Left ventricle myocardium superior (tissue), 1 donor: ENCODE data around the gene PPP2R2C. TPM values are rescaled to one million over a fixed set of nuclear protein-coding genes. Genes with fewer than 3 reads are reported as not detected.
A peak's percentile ranks its signal among the peaks of the same experiment; 100 is the strongest.

ENCODE experiments used
- ATAC-seq: fragments of 200-7000 bp; cut with Tn5 transposase; one replicate; pipeline ENCODE4 v1.9.1; 2020; ENCODE audit warnings: mild to moderate bottlenecking, moderate library complexity
- DNase-seq: peaks from one replicate; pipeline ENCODE4 v3.0.0-alpha.2; 2020
- intact Hi-C: fragments of 100-400 bp; cut with micrococcal nuclease; formaldehyde crosslinking; loops from one replicate; pipeline ENCODE4 v1.11.0; 2022
- total RNA-seq: library from RNA; stranded (reverse); fragmentation: NEBNext Ultra II Directional; extraction: Animal tissue kit (Norgen Biotek cat#: 25700); gene quantifications from one replicate; pipeline ENCODE4 v1.2.1, GENCODE V29; 2021
- donor health status: DM: no; HTN: yes; CAD: no; lungs with severe emphysema.

Gene PPP2R2C
- total RNA-seq, 1 donor from 2014 or later = 8.6 TPM

GRCh38 chr4:6308899-6309643 is 163.3 kb downstream of the PPP2R2C start:
- DNase-seq = peak; percentile 68
- intact Hi-C loops = no loop called here
- ATAC-seq = peak; percentile 88

DNA sequence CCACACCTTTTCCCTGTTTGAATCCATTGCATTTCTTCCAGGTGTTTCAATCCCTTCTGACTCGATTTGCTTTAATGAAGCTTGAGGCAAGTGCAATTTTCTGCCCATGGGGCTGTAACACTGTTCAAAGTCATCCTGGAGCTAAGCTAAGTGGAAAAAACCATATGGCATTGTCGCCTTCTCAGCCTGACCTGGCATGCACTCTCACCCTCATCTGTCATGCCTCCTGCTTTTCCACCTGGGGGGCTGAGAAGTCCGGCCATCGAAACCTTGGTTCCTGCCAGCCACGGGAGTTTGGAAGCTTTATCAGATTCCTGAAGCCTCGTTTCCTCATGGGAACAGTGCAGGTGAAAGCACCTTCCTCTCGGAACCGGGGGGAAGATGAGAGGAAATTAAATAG is 164.5 kb downstream of the PPP2R2C start:
- intact Hi-C loops = no loop called here
- no peak for ATAC-seq
- DNase-seq = no peak

GRCh38 chr4:6307230-6307629 is 165.2 kb downstream of the PPP2R2C start:
- ATAC-seq (no peak), DNase-seq (no peak)
- intact Hi-C loops = no loop called here

GRCh38 chr4:6306299-6306698 is 166.1 kb downstream of the PPP2R2C start:
- no peak for ATAC-seq
- no peak for DNase-seq
- intact Hi-C loops = no loop called here

DNA sequence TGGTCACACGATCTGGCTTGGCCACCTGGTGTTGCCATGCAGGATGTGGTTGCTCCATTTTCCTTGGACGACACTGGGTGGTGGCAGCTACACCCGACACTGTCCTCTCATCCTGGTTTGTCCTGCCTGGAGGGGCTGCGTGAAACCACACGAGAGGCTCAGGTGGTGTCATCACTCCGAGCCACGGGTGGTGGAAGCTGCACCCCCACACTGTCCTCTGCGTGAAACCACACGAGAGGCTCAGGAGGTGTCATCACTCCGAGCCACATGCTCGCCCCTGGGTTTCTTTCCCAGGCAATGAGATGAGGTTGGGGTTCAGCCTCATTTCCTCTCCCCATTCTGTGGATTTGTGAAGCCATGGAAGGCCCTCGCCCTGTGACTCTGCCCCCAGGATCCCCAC is 168.5 kb downstream of the PPP2R2C start:
- DNase-seq = no peak
- ATAC-seq = no peak
- intact Hi-C loops = no loop called here

- ATAC-seq = no peak
- intact Hi-C loops = no loop called here
- DNase-seq = no peak
These were observed 169.5 kb downstream of the PPP2R2C start for GRCh38 chr4:6302869-6303268.

DNA sequence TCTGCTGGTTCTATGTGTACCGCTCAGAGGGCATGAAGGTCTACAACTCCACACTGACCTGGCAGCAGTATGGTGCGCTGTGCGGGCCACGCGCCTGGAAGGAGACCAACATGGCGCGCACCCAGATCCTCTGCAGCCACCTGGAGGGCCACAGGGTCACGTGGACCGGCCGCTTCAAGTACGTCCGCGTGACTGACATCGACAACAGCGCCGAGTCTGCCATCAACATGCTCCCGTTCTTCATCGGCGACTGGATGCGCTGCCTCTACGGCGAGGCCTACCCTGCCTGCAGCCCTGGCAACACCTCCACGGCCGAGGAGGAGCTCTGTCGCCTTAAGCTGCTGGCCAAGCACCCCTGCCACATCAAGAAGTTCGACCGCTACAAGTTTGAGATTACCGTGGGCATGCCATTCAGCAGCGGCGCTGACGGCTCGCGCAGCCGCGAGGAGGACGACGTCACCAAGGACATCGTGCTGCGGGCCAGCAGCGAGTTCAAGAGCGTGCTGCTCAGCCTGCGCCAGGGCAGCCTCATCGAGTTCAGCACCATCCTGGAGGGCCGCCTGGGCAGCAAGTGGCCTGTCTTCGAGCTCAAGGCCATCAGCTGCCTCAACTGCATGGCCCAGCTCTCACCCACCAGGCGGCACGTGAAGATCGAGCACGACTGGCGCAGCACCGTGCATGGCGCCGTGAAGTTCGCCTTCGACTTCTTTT is 170.5 kb downstream of the PPP2R2C start:
- intact Hi-C loops = no loop called here
- no peak for DNase-seq

DNA sequence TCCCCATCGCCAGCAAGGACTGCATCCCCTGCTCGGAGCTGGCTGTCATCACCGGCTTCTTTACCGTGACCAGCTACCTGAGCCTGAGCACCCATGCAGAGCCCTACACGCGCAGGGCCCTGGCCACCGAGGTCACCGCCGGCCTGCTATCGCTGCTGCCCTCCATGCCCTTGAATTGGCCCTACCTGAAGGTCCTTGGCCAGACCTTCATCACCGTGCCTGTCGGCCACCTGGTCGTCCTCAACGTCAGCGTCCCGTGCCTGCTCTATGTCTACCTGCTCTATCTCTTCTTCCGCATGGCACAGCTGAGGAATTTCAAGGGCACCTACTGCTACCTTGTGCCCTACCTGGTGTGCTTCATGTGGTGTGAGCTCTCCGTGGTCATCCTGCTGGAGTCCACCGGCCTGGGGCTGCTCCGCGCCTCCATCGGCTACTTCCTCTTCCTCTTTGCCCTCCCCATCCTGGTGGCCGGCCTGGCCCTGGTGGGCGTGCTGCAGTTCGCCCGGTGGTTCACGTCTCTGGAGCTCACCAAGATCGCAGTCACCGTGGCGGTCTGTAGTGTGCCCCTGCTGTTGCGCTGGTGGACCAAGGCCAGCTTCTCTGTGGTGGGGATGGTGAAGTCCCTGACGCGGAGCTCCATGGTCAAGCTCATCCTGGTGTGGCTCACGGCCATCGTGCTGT is 171.2 kb downstream of the PPP2R2C start:
- intact Hi-C loops = no loop called here
- DNase-seq (no peak), ATAC-seq (no peak)

More for the DNA sequence above, 170.5 kb downstream of the PPP2R2C start:
- no peak for ATAC-seq

- DNase-seq (no peak), ATAC-seq (no peak)
- intact Hi-C loops = no loop called here
These were observed 172.1 kb downstream of the PPP2R2C start for GRCh38 chr4:6300359-6300758.

DNA sequence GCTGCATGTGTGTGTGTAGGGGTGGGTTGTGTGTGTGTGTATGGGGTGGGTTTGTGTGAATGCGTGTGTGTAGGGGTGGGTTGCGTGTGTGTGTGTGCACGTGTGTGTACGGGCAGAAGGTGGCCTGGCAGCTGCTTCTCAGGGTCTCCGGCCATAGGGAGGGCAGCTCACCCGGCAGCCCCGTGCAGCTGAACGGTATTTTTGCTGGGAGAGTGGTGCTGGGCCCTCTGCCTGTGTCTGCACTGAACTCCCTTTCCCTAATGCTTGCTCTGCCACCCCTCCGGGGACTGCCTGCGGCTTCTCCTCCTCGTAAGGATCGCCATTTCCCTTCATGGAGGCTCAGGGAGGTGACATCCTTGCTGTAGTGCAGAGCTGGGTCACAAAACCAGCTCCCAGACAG is 172.5 kb downstream of the PPP2R2C start:
- DNase-seq (no peak), ATAC-seq (no peak)
- intact Hi-C loops = no loop called here

DNA sequence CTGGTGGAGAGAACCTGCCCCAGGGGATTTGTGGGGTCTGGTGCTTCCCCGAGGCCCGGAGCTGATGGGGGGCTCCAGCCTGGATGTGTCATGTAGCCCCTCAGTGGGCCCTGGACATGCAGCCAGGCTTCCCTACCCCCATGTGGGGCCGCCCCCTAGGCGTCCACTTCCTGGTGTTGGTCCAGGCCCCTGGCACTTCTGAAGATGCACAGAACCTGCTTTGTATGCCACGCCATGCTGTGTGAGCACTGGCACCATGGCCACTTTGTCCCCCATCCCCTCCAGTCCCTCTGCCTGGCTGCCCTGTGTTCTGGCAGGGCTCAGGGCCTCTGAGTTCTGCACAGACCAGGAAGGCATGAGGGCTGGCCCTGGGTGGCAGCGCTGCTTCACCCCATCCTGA is 173.6 kb downstream of the PPP2R2C start:
- no peak for ATAC-seq
- DNase-seq = no peak
- intact Hi-C loops = no loop called here

GRCh38 chr4:6298035-6298434 is 174.4 kb downstream of the PPP2R2C start:
- intact Hi-C loops = no loop called here
- no peak for DNase-seq
- no peak for ATAC-seq

DNA sequence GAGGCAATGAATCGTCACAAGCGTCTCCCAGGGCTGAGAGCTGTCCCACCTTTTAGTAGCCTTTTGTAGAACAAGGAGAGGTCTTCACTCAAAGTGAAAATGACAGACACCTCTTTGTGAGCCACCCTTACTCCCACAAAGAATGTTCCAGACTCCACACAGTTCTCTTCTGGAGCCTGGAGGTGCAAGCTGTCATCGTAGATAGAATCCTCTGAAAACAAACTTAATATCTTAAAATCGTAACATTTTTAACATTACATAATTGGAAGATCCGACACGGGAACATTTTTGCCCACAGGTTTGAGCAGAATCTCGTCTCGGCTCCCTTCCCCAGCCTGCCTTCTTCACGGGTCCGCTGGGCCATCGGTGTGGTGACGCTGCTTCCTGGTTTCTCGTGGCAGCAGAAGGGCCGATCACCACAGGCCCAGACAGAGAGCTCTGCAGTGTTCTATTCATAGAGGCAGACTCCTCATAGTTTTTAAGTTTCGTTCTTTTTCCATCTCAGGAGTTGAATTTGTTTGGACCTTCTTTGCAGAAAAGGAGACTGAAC is 175.1 kb downstream of the PPP2R2C start:
- DNase-seq (no peak), ATAC-seq (no peak)
- intact Hi-C loops = no loop called here

- no peak for DNase-seq
- intact Hi-C loops = no loop called here
- no peak for ATAC-seq
These were observed 176.4 kb downstream of the PPP2R2C start for GRCh38 chr4:6296026-6296425.

GRCh38 chr4:6295495-6295894 is 176.9 kb downstream of the PPP2R2C start:
- intact Hi-C loops = no loop called here
- no peak for ATAC-seq
- no peak for DNase-seq

DNA sequence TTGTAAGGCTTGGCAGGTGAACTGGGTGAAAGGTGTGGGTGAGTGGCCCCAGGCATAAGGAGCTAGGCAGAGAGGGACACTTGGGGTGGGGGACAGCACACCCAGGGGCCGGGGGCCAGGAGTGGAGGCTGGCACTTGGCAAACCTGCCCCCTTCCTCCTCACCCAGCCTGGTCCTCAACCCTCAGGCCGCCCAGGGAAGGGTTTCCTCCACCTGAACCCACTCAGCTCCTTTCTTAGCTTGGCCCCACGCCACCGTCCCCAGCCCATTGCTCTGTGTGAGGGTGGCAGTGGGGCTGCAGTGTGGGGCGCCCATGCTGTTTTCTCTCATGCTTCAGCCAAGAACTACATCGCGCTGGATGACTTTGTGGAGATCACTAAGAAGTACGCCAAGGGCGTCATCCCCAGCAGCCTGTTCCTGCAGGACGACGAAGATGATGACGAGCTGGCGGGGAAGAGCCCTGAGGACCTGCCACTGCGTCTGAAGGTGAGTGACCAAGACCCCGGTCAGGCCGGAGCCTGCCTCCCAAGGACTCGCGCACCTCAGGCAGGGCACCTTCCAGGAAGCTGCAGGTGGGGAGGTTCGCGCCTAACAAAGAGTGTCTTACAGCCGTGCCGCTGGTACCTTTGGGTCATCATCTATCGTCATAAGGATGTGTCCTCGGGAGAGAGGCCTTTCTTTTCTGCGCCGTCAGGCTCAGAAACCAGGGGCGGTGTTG is 177.6 kb downstream of the PPP2R2C start:
- intact Hi-C loops = no loop called here
- ATAC-seq (no peak), DNase-seq (no peak)

DNA sequence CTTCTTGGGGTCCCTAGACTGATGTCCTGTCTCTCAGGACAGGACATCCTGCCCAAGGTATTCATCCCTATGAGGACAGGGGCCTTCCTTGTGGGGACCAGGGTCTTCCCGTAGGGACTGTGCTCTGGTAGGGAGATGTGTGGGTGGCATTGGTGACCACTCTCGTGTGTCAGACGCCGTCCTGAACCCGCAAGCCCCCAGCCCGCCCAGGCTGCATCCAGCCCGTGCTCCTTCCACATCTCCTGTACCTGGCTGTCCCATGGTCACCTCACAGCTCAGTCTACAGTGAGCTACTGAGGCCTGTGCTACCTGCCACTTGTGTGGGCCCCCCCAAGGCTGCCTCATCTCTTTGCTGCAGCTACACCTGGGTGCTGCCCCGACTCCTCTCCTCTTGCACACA is 178.8 kb downstream of the PPP2R2C start:
- intact Hi-C loops = no loop called here
- DNase-seq (no peak), ATAC-seq (no peak)

GRCh38 chr4:6293097-6293445 is 179.3 kb downstream of the PPP2R2C start:
- intact Hi-C loops = no loop called here
- no peak for DNase-seq
- ATAC-seq = no peak

DNA sequence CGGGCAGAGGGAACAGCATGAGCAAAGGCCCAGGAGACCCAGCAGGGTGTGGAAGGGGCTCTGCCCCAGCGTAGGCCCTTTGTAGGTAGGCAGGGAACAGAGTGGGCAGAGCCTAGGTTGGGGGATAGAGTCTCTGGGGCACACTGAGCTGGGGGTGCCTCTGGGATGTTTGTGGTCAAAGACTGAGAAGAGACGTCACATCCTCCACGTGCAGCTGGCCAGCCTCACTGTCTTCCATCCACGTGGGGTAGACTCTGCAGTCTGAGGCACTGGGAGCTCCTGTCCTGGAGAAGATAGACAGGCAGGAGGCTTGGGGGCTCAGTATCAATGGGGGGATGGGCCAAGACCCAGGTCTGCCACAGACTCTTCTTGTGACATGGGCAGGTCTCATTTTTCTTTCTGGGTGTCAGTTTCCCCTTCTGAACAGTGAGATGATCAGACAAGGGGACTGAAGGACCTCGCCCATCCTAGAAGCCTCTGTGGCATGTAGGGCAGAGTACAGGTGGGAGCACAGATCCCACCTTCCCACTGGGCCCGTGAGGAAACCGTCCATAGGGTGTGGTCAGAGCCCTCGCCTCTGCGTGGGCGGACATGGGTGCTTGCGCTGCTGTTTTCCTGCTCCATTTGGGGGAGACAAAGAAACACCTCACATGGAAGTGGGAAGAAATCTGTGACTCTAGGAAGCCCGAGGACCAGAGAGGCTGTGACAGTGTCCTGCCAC is 179.9 kb downstream of the PPP2R2C start:
- intact Hi-C loops = no loop called here
- ATAC-seq = no peak

More for the DNA sequence above, 179.9 kb downstream of the PPP2R2C start:
- no peak for DNase-seq
